Daoy (cell line): ENCODE results near the gene FANCL. TPM values are rescaled to one million over a fixed set of nuclear protein-coding genes. Genes with fewer than 3 reads are reported as not detected.
"Not testable (repeated sequence)": the region's sequence is repeated elsewhere in the genome, so short reads cannot be mapped to it uniquely, and the experiment has no call there.

Experiments used
- DNase-seq: peaks from one replicate; pipeline ENCODE4 v3.0.0-alpha.2; 2015; ENCODE audit warnings: low read depth
- total RNA-seq: library from RNA; depleted of rRNA; stranded (reverse); fragments of >200 nt; shearing (Covaris generic); gene quantifications from 2 replicates; pipeline ENCODE4 v1.2.3, GENCODE V29; 2014

FANCL gene
- total RNA-seq, 1 experiment from 2014 or later: 33.6 TPM

GRCh38 chr2:58206785-58207184 is 34.3 kb downstream of the FANCL start:
- no peak for DNase-seq

- DNase-seq: no peak
Measured at GRCh38 chr2:58204195-58204959, 36.7 kb downstream of the FANCL start.

GRCh38 chr2:58203018-58203417 is 38.1 kb downstream of the FANCL start:
- no peak for DNase-seq

- no peak for DNase-seq
Measured at GRCh38 chr2:58202404-58202803, 38.7 kb downstream of the FANCL start.

- DNase-seq: no peak
Measured at GRCh38 chr2:58197894-58198293, 43.2 kb downstream of the FANCL start.

- no peak for DNase-seq
Measured at GRCh38 chr2:58195662-58196061, 45.5 kb downstream of the FANCL start.

- no peak for DNase-seq
Measured at GRCh38 chr2:58194458-58194857, 46.7 kb downstream of the FANCL start.

- not testable (repeated sequence) for DNase-seq
Measured at GRCh38 chr2:58187022-58187421, 54.1 kb downstream of the FANCL start.

- no peak for DNase-seq
Measured at GRCh38 chr2:58186501-58186900, 54.6 kb downstream of the FANCL start.

- no peak for DNase-seq
Measured at GRCh38 chr2:58182527-58182926, 58.6 kb downstream of the FANCL start.

- no peak for DNase-seq
Measured at GRCh38 chr2:58180635-58181034, 60.5 kb downstream of the FANCL start.

GRCh38 chr2:58180175-58180574 is 61.0 kb downstream of the FANCL start:
- DNase-seq: not testable (repeated sequence)

- not testable (repeated sequence) for DNase-seq
Measured at GRCh38 chr2:58177187-58177586, 63.9 kb downstream of the FANCL start.

- DNase-seq: not testable (repeated sequence)
Measured at GRCh38 chr2:58171831-58172230, 69.3 kb downstream of the FANCL start.

GRCh38 chr2:58170334-58170933 is 70.7 kb downstream of the FANCL start:
- DNase-seq: not testable (repeated sequence)

- DNase-seq: not testable (repeated sequence)
Measured at GRCh38 chr2:58169845-58170244, 71.3 kb downstream of the FANCL start.

GRCh38 chr2:58168130-58168529 is 73.0 kb downstream of the FANCL start:
- not testable (repeated sequence) for DNase-seq

- DNase-seq: no peak
Measured at GRCh38 chr2:58163913-58164312, 77.2 kb downstream of the FANCL start.

- DNase-seq: no peak
Measured at GRCh38 chr2:58158481-58158880, 82.6 kb downstream of the FANCL start.

- no peak for DNase-seq
Measured at GRCh38 chr2:58157754-58158153, 83.4 kb downstream of the FANCL start.

GRCh38 chr2:58156780-58157179 is 84.3 kb downstream of the FANCL start:
- no peak for DNase-seq

GRCh38 chr2:58155160-58155778 is 85.9 kb downstream of the FANCL start:
- no peak for DNase-seq

GRCh38 chr2:58146707-58147106 is 94.4 kb downstream of the FANCL start:
- DNase-seq: peak; percentile 42
